Stimulated activated CD4-positive, alpha-beta T cell treated with anti-CD3 and anti-CD28 coated beads, TNF-alpha, amount 100 ng/mL, for 4 hours (primary cell): ENCODE results near the gene SPATS2.

ENCODE experiments used
- DNase-seq, 3 experiments: peaks; one replicate each; pipeline ENCODE4 v3.0.0-alpha.2; 2020; ENCODE audit warnings: low read depth in 3 of 3

The SPATS2 gene

DNA sequence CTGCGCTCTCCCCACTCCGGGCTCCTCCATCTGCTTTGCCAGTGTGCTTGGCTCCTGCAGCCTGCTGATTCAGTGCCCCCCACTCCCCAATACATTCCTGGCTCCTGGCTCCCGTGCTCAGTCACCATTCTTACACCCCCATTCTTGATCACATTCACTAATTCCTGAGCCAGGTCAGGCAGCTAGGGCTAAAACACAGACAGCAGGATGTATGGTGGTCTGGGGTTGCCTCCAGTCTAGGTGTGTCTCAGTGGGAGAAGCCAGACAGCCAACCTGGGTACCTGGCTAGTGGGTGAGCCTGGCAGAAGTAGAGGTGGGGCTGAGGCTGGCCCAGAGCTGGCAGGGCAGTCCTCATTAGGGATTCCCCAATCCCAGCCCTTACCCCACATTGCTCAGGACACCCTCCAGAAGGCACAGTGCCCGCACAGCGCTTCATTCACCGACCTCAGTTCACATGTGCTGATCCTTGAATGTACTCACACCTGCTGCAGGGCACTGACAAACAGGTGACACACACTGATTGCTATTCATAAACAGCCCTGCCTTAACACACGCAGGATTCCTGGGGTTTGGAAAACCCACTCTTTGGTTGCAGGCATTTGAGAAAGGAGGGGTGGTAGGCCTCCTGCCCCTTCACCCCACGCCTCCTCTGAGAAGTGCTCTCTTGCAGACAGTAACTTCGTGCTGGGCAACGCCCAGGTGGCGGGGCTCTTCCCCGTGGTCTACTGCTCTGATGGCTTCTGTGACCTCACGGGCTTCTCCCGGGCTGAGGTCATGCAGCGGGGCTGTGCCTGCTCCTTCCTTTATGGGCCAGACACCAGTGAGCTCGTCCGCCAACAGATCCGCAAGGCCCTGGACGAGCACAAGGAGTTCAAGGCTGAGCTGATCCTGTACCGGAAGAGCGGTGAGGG is 173.2 kb downstream of the SPATS2 start:
- no peak for DNase-seq

DNA sequence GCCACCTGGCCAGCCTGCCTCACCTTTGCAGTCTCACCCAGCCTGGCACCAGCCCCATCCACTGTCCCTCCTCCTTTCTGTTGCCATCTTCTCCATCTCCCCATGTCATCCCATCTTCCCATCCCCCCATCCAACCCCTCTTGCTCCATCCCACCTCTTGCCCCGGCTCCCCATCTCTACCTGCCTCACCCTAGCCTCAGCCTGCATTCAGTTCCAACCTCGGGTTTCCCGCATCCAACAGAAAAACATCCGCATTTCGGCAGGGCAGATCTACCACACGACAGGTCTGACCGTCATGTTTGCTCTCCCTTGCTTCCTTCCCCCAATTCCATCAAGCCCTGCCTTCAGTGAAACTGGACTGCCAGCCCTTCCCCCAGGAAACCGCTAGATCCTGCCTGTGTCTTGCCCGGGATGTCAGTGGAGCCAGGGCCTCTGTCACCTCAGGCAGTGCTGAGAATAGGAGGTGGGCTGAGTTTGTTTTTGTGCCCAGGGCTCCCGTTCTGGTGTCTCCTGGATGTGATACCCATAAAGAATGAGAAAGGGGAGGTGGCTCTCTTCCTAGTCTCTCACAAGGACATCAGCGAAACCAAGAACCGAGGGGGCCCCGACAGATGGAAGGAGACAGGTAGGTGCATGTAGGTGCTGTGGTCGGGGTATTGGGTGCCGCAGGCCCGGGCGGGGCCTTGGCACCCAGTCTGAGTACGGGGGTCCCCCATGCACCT is 174.0 kb downstream of the SPATS2 start:
- no peak for DNase-seq

DNA sequence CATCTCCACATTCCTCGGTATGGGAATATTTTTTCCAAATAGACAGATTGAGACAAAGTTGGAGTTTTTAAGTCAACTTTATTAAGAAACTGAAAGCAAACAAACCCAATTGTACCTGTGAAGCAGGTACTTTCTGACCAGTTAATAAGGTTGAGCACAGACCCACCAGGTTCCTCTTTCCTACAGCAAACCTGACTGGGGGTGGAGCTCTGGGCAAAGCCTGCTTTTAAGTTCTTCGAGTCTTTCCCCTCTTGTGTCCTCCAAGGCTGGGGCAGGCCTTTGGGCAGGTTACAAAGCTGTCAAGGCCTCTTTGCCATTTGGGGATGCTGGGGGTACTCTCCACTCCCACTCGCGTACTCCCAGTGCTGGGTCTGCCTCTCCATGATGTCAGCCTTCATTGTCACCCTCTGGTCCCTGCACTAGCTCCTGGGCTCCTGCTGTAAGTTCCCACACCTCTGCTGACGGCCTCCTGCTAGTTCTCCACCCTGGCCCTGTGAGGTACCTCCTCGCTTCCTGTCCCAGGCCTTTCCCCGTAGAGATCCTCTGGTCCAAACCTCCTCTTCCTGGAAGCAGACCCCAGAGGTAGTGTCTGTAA is 174.7 kb downstream of the SPATS2 start:
- no peak for DNase-seq

DNA sequence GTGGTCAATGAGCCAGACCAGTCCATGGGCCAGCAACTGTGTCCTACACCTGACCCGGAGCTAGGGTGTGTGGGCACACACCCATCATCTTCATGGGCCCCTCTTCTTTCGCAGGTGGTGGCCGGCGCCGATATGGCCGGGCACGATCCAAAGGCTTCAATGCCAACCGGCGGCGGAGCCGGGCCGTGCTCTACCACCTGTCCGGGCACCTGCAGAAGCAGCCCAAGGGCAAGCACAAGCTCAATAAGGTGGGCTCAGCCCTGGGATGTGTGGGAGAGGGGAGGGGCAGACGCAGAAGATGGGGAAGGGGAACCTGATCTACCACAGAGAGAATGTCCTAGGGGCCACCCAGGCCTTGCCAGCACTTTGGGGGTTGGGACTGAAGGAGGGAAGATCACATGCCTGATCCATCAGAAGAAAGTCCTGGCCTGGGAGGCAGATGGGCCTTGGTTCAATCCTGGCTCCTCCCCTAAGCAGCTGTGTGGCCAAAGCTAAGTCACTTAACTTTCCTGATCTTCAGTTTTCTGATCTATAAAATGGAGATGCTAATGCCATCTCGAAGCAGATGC is 175.4 kb downstream of the SPATS2 start:
- no peak for DNase-seq

DNA sequence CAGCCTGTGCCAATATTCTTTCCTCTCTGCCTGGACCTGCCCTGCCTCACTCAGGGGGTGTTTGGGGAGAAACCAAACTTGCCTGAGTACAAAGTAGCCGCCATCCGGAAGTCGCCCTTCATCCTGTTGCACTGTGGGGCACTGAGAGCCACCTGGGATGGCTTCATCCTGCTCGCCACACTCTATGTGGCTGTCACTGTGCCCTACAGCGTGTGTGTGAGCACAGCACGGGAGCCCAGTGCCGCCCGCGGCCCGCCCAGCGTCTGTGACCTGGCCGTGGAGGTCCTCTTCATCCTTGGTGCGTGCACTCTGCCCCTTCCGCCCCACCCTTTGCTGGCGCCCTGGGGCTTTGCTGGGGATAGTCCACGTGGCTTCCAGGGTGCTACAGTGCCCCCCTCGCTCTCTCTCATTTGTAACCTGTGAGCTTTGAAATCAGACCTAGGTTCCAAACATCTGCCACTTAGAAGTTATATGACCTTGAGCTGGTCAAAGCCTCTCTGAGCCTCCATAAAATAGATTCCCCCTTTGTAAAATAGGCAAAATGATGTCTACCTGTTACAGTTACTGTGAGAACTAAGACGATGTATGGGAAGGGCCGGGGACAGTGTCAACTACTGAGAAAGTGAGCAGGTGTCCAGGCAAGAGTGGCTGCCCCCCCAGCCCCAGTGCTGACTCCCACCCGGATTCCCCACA is 176.1 kb downstream of the SPATS2 start:
- no peak for DNase-seq

DNA sequence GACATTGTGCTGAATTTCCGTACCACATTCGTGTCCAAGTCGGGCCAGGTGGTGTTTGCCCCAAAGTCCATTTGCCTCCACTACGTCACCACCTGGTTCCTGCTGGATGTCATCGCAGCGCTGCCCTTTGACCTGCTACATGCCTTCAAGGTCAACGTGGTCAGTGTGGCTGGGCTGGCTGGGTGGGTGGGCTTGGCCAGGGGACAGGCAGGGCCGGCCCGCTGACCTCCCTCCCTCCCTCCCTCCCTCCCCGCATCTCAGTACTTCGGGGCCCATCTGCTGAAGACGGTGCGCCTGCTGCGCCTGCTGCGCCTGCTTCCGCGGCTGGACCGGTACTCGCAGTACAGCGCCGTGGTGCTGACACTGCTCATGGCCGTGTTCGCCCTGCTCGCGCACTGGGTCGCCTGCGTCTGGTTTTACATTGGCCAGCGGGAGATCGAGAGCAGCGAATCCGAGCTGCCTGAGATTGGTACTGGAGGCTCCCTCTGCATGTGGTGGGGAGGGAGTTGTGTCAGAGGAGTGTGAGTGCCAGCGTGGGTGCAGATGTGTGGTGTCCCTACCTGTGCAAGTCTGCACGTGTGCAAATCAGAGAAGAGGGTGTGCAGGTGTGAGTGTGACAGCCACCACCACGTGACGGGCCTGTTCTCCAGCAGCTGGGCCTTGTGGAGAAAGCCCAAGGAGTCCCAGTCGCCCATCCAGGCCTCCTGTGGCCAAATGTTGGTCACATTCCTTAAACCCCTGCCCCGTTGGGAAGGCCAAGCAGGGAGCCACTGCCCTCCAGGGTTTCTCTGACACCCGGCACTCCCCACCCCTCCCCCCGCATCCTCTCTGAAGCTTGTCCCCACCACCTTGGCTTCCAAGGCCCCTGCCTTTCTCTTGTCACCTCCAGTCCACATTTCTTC is 176.9 kb downstream of the SPATS2 start:
- DNase-seq = no peak

DNA sequence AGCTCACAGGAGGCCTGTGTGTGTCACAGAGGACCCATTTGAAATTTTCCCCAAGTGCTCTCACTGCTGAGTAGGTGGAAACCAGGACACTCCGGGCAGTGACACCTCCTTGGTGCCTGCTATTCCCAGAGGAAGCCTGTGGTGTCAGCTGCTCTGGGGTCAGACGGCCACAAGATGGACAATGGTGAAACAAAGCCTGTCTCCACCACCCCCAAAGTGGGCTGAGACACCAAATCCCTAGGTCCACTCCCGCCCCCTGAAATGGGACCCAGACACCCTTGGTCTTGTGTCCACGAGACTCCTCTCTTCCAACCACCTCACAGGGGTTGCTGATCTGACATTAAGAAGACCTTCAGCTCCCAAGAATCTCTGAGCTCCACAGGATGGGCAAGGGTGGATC is 178.6 kb downstream of the SPATS2 start:
- DNase-seq = no peak

DNA sequence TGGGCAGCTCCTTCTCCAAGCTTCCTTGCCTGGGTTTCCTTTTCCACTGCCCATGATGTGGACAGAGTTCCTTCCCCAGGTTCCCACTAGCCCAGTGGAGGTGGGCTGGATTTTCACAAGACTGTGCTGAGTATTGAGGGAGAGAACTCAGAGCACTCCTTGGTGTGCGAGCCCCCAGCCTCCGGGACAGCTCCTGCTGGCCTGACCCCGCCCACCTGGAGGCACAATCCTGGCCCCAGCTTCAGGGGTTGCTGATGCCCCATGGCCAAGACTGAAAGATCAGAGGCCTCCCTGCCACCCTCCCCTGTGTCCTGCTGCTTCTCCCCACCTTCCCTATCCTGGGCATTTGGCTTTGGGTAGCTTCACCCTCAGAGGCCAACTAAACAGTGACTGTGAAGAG is 179.2 kb downstream of the SPATS2 start:
- no peak for DNase-seq

DNA sequence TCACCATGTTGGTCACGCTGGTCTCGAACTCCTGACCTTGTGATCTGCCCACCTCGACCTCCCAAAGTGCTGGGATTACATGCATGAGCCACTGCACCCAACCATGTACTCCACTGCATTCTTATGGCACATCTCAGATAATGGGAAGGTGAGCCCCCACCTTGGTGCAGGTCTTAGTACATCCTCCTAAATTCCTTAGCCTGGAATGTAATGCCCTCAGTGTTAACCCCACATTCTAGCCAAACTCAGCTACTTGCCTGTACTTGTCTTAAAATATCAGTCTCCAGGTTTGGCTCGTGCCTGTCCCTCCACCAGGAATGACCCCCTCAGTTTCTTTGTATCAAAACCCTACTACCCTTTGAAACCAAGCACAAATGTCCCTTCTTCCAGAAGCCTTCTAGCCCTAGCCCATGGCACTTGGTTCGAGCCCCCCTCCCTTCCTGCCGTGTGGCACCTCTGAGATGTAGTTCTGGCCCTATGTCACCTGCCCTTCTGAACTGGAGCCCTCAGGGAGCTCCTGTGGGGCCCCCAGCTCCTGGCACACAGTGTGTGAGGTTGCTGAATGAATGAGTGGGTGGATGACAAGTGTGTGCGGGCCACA is 179.9 kb downstream of the SPATS2 start:
- no peak for DNase-seq

DNA sequence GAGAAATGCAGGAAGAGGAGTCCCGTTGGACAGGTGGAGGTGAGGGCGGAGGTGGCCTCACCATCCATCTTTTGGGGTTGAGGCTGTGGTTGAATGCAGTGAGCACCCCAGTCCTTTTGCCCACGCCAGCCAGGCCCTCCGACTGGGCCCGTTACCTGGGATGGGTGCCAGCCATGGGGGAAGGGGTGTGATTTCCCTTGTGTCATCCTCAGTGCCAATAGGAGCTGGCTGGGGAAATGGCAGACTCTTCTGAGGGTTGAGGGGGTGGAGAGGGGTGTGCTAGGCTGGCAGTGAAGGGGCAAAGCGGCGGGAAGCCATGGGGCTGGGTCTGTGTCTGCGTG is 181.2 kb downstream of the SPATS2 start:
- DNase-seq = no peak

DNA sequence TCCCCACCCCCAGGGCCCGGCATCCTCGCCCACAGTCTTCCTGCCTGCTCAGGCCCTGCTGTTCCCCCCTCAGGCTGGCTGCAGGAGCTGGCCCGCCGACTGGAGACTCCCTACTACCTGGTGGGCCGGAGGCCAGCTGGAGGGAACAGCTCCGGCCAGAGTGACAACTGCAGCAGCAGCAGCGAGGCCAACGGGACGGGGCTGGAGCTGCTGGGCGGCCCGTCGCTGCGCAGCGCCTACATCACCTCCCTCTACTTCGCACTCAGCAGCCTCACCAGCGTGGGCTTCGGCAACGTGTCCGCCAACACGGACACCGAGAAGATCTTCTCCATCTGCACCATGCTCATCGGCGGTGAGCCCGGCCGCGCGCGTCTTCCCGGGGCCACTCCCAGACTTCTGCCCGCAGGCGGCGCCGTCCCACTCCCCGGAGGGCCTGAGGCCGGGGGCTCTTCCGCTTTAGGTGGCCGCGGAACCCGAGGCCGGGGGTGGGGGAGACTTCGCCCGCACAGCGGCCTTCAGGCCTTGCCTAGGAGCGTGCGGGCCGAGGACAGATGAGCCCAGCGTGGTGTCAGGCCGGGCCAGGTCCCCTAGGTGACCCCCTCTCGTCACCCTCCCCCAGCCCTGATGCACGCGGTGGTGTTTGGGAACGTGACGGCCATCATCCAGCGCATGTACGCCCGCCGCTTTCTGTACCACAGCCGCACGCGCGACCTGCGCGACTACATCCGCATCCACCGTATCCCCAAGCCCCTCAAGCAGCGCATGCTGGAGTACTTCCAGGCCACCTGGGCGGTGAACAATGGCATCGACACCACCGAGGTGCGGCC is 181.8 kb downstream of the SPATS2 start:
- no peak for DNase-seq

DNA sequence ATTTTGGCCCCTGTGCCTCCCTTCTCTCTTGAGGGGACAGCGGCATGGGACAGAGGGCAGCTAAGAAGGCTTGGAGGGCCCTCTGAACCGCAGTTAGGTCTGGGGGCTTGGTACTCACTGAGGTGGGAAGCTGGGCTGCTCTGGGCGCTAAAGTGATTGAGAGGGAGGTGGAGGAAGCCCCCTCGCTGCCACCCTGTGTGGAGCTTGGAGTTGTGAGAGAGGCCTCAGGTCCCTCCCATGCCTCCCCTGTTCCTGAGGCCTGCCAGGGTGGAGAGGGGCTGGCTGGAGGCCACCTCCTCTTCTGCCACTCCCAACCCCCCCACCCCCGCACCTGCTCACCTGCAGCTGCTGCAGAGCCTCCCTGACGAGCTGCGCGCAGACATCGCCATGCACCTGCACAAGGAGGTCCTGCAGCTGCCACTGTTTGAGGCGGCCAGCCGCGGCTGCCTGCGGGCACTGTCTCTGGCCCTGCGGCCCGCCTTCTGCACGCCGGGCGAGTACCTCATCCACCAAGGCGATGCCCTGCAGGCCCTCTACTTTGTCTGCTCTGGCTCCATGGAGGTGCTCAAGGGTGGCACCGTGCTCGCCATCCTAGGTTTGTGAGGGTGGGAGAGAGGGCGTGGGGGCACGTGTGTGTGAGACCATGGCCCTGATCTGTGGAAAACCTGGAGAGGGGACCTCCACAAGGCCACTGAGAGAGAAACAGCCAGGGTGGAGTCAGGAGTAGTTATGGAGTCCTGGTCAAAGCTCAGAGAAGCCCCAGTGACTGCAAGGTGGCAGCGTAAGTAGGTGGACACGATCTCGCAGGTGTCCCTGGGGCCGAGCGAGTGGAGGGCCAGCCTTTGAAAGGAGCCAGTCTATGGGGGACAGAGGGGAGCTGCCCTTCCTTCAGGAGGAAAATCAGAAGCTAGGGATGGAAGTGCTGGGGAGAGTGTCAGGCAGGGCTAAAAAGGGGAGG is 182.8 kb downstream of the SPATS2 start:
- DNase-seq = no peak

DNA sequence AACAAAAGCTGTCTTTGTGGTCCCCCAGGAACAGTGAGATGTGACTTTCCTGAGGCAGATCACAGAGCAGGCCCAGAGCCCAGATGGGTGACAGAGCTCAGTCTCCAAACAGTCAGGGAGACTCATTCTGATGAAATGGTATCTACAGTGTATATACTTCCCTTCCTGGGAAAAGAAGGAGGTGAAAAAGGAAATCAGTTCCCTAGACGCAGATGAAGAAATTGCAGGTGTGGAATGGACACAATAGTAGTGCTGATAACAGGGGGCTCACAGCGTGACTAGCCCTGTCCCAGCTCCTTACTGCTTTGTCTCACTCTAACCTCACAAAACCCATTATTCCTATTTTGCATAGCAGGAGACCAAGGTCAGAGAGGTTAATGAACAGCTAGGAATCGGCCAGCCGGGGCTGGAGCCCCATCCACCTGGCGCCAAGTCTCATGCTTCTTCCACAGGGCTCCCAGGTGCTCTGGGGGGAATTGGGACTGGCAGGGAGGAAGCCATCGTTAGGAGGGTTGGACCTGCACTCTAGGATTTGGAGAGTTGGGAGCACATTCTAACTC is 183.5 kb downstream of the SPATS2 start:
- no peak for DNase-seq

DNA sequence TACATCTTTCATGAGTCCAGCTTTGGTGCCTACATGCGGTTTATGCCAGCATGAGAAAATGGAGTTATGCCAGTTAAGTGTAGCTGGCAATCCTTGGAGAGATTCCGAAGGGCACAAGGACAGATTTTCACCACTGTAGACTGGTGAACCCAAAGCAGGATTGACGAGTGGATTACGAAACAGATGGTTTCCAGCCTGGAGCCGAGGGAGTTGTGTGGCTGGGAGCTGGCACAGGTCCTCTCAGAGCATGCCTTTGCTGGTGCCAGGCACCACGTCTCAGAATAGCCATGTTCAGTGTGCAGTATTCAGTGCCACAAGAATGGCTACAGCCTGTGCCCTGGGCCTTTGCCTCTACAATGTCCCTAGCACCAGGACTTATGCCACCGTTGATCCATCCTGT is 184.8 kb downstream of the SPATS2 start:
- no peak for DNase-seq

DNA sequence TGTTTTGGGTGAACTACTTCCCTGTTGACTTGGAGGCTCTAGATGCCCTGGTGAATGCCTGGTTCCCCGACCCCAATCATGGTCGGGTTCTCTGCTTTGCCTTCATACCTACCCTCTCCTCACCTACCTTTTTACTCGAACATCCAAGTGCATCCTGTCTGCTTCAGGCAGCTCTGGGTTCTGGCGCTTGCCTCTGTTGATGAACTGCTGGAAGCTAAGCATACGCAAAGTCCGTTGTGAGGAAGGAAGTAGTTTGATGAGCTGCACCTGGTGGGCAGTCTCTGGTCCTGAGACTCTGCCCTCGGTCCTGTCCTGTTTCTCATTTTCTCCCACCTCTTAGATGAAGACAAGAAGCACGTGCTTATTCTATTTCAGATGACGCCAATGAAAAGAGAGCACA is 185.2 kb downstream of the SPATS2 start:
- no peak for DNase-seq

DNA sequence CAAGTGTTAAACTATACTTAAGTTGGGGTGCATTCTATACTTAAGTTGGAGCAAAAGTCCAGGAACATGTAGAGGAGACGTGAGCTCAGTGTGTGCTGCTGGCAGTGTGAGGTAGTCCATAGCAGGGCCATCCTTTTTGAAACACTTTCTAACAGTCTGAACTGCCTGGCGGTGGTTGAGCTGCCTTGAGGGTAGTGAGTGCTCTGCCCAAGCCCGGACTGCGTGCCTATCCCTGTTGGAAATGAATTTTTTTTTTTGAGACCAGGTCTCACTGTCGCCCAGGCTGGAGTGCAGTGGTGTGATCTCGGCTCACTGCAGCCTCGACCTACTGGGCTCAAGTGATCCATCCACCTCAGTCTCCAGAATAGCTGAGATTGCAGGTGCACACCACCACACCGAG is 185.6 kb downstream of the SPATS2 start:
- no peak for DNase-seq

DNA sequence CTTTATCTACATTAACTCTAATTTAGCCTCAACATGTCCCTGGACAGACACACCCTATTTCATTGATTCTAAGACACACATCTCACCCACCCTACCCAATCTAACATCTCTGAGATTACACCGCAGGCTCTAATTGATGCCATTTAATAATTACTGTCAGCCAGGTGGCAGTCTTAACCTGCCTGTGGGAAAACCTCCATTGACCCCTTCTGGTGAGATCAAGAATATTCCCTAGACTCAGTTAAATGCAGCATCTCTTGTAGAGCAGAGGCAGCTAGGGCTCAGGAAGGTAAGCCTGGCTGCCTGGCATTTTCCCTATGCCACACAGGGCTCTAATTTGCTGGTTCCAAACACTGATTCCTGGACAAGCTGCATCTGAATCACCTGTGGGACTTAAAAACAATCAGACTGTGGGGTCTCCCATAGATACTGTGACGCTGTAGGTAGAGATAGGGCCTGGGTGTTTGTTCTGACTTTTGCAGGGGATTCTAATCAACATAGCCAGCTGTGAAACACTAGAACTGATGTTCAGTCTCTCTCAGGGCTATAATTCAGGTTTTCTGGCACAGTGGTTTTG is 186.3 kb downstream of the SPATS2 start:
- DNase-seq = no peak

DNA sequence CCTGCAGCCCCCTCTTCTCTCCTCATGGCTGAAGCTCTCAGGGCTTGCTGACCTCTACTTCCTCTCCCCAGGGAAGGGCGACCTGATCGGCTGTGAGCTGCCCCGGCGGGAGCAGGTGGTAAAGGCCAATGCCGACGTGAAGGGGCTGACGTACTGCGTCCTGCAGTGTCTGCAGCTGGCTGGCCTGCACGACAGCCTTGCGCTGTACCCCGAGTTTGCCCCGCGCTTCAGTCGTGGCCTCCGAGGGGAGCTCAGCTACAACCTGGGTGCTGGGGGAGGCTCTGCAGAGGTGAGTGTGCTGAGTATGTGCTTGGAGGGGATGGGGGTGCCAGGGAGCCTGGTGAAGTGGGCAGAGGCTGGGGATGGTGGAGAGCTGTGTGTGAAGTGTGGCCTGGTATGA is 187.0 kb downstream of the SPATS2 start:
- DNase-seq = no peak
